GM19328 (cell line): ENCODE measurements around the gene SLC17A7.
"Not testable (repeated sequence)": the region's sequence is repeated elsewhere in the genome, so short reads cannot be mapped to it uniquely, and the experiment has no call there.

Experiments
- ATAC-seq: cut with Tn5 transposase; IDR thresholded peaks from one replicate; pipeline ENCODE4 v1.9.1; 2021; ENCODE audit warnings: mild to moderate bottlenecking, moderate library complexity; ENCODE audit not compliant: unreplicated experiment

The SLC17A7 gene

GRCh38 chr19:49441210-49441959 lies at the start of gene SLC17A7:
SLC17A7 (minus strand) TSS chr19:49441527; CDS start chr19:49441379, 148 bp downstream.
- no peak for ATAC-seq

- no peak for ATAC-seq
These were observed 49.1 kb upstream of the SLC17A7 start for GRCh38 chr19:49490287-49491029.

- ATAC-seq = no peak
These were observed 48.4 kb upstream of the SLC17A7 start for GRCh38 chr19:49489601-49490167.

GRCh38 chr19:49488863-49489537 lies 47.7 kb upstream of the SLC17A7 start:
- no peak for ATAC-seq

DNA sequence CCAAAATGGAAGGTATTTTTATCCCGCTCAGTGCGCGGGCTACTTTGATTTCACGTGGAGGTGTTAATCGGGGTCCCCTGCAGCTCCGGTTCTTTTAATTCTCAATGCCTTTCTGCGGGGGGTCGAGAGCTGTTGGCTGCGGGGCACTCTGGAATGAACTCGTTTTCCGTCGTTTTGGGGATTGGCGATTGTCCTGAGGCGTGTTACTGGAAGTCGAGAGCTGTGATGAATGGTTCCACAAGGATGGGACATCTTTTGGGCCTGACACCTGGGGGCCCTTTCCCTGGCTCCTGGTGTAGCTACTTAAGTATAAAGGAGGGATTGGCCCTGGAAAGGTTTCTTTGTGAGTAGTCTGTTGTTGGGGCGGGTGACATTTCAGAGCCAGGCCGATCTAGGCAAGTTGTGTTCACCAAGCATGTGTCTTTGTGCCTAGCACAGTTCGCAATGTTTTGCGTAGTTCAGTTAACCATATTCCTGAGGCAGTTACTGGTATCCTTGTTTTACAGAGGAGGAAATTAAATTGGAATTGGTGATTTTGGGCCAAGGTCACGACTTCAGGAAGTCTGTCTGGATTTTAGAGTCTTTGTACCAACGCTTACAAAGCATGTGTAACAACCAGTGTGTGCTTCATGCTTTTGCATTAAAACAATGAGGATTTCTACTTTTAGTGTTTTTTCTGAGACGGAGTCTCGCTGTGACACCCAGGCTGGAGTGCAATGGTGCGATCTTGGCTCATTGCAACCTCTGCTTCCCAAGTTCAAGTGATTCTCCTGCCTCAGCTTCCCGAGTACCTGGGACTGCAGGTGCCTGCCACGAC lies 46.9 kb upstream of the SLC17A7 start:
- no peak for ATAC-seq

DNA sequence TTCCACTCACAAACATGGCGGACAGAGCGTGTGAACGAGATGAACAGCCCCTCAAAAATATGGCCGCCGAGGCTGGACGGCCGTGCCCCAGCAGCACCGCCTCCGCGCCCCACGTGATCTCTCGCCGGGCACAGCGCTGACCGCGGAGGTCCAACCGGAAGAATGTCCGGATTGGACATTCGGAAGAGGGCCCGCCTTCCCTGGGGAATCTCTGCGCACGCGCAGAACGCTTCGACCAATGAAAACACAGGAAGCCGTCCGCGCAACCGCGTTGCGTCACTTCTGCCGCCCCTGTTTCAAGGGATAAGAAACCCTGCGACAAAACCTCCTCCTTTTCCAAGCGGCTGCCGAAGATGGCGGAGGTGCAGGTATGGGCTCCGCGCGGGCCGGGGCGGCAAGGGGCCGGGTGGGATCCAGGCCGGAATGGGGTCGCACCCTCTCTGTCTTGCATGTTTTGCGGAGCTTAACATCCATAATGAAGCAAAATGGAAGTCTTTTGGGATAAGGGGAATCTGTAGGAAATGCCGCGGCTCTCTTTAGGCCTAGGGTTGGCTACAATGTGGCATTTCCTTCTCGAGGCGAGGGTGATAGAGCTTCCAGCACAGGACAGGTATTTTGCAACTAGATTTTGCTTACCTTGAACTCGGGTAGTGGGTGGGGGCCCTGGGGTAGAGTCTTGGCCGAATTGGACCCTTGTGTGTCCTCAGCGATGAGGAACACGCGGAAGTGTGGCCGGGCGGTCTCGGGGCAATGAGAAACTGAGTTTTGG lies 46.1 kb upstream of the SLC17A7 start, which contains the start of gene RPL13A:
Gene RPL13A, plus strand, starts transcription at position 332 of the 769 bp plus-strand sequence. Its CDS starts 22 bp downstream, at position 354.
- peak; percentile 95 for ATAC-seq

- ATAC-seq = no peak
These were observed 45.5 kb upstream of the SLC17A7 start for GRCh38 chr19:49486710-49487276.

- no peak for ATAC-seq
These were observed 44.9 kb upstream of the SLC17A7 start for GRCh38 chr19:49486232-49486631.

- ATAC-seq = no peak
These were observed 39.8 kb upstream of the SLC17A7 start for GRCh38 chr19:49481020-49481683.

DNA sequence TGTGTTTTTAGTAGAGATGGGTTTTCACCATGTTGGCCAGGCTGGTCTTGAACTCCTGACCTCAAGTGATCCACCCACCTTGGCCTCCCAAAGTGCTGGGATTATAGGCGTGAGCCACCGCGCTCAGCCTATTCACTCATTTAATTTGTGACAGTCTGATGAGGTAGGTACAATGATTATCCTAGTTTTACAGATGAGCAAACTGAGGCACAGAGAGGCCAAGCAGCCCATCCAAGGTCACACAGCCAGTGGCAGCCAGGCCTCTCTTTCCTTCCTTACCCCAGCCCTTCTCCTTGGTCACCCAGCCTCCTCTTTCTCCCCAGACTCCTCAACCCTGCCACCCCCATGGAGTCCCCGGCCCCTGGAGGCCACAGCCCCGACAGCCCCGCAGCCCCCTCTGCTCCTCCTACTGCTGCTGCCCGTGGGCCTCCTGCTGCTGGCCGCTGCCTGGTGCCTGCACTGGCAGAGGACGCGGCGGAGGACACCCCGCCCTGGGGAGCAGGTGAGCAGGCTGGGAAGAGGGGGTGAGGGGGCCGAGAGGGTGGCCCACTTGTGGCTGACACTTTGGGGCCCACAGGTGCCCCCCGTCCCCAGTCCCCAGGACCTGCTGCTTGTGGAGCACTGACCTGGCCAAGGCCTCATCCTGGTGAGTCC lies 38.8 kb upstream of the SLC17A7 start:
- ATAC-seq = no peak

- no peak for ATAC-seq
These were observed 34.9 kb upstream of the SLC17A7 start for GRCh38 chr19:49475995-49476880.

DNA sequence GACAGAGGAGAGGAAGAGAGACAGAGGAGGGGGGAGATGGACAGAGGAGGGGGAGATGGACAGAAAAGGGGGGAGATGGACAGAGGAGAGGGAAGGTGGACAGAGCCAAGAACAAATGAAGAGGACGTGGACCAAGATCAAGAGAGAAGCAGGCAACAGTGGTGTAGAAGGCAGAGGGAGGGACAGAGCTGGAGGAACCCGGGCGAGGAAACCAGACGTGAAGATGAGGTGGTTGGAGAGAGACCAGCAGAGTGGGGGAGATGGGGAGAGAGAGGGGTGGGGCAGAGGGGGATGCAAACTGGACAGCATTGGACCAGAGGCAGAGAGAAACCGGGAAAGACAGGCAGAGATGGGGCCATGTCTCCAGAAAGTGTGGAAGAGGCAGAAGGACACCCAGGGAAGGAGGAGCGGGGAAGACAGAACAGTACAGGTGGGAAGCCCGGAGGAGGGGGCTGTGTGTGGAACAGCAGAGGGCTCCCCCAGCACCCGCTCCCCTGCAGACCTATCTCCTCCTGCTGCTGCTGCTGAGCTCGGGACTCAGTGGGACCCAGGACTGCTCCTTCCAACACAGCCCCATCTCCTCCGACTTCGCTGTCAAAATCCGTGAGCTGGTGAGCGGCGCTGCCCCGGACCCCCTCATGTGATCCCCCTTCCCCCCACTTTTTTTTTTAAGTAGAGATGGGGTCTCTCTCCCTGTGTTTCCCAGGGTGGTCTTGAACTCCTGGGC lies 34.0 kb upstream of the SLC17A7 start:
- no peak for ATAC-seq

DNA sequence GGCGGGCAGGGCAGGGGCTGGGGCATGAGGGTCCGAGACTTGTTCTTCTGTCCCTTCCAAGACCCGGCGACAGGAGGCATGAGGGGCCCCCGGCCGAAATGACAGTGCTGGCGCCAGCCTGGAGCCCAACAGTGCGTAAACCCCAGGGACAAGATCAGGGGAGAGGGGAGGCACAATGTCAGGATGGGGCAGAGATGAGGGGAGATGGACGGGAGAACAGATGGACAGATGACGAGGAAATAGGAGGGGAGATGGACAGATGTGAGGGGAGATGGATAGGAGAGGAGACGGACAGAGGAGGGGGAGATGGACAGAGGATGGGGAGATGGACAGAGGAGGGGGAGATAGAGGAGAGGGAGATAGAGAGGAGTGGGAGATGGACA lies 33.2 kb upstream of the SLC17A7 start:
- no peak for ATAC-seq

- peak; percentile 52 for ATAC-seq
These were observed 32.7 kb upstream of the SLC17A7 start, which contains the start of gene FLT3LG for GRCh38 chr19:49473868-49474541. FLT3LG (plus strand) TSS chr19:49474215; CDS start chr19:49474640, 425 bp downstream.

GRCh38 chr19:49473501-49473867 lies 32.2 kb upstream of the SLC17A7 start:
- ATAC-seq = not testable (repeated sequence)

DNA sequence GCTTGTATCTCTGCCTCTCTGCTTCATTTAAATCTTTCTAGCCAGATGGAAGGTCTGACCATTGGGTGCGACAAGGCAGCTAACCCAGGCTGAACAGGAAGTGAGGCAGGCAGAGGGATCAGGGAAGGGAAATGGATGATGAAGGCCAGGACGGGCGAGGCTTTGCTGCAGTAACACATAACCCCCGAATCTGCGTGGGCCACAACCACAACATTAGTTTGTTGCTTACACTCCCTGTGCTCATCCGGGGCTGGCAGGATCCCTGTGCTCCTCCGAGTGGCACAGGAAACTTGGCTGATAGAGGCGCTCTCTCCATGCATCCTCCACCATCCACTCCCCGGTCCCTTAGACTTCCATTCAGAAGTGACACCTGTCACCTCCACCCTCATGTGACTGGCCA lies 31.6 kb upstream of the SLC17A7 start:
- no peak for ATAC-seq
